Anterior cingulate cortex (tissue), 58 donors: Measurements from ENCODE around the gene SOX2.

Experiments used
- DNase-seq, 58 donors: peaks; one replicate each; lab custom pipeline; 2025; lab: John Stamatoyannopoulos, UW

SOX2 gene

GRCh38 chr3:181721046-181721875 lies 9.5 kb downstream of the SOX2 start:
- no peak for DNase-seq

- DNase-seq, result peak in 19 of 58 donors; percentile 17 to 66 (median 43)
These were observed 10.4 kb downstream of the SOX2 start for GRCh38 chr3:181722156-181722555.

GRCh38 chr3:181722766-181723425 lies 11.2 kb downstream of the SOX2 start:
- peak in 5 of 58 donors; percentile 24 to 47 (median 34) for DNase-seq

- peak in 18 of 58 donors; percentile 25 to 63 (median 36) for DNase-seq
These were observed 12.0 kb downstream of the SOX2 start for GRCh38 chr3:181723625-181724191.

- peak in 2 of 58 donors; percentile 20 to 27 for DNase-seq
These were observed 12.7 kb downstream of the SOX2 start for GRCh38 chr3:181724192-181724965.

GRCh38 chr3:181725131-181725731 lies 13.5 kb downstream of the SOX2 start:
- peak in 4 of 58 donors; percentile 29 to 61 (median 48) for DNase-seq

GRCh38 chr3:181725830-181726229 lies 14.1 kb downstream of the SOX2 start:
- DNase-seq, result peak in 55 of 58 donors; percentile 19 to 93 (median 77)

GRCh38 chr3:181726351-181727330 lies 14.9 kb downstream of the SOX2 start:
- peak in 42 of 58 donors; percentile 14 to 78 (median 56) for DNase-seq

GRCh38 chr3:181727341-181728032 lies 15.8 kb downstream of the SOX2 start:
- DNase-seq, result peak in 8 of 58 donors; percentile 8 to 56 (median 38)

GRCh38 chr3:181728470-181729340 lies 17.0 kb downstream of the SOX2 start:
- no peak for DNase-seq

GRCh38 chr3:181729341-181729869 lies 17.7 kb downstream of the SOX2 start:
- DNase-seq, result peak in 2 of 58 donors; percentile 24 to 31

GRCh38 chr3:181730316-181730715 lies 18.6 kb downstream of the SOX2 start:
- no peak for DNase-seq

- no peak for DNase-seq
These were observed 19.2 kb downstream of the SOX2 start for GRCh38 chr3:181730934-181731333.

GRCh38 chr3:181735911-181736310 lies 24.2 kb downstream of the SOX2 start:
- no peak for DNase-seq

GRCh38 chr3:181738551-181738950 lies 26.8 kb downstream of the SOX2 start:
- DNase-seq, result no peak

- DNase-seq, result peak in 4 of 58 donors; percentile 8 to 70 (median 24)
These were observed 27.9 kb downstream of the SOX2 start for GRCh38 chr3:181739628-181740027.

- no peak for DNase-seq
These were observed 29.7 kb downstream of the SOX2 start for GRCh38 chr3:181741417-181741816.
